Measurements from ENCODE around the gene SMAP2. TPM values are rescaled to one million over a fixed set of nuclear protein-coding genes. Genes with fewer than 3 reads are reported as not detected.
A peak's percentile ranks its signal among the peaks of the same experiment; 100 is the strongest.

The SMAP2 gene
- total RNA-seq, 2 donors from 2014 or later, result 219 to 280 TPM

GRCh38 chr1:40357625-40358024 is 15.9 kb upstream of the SMAP2 start:
- Mint-ChIP-seq H3K9me3 (no peaks in the 10 kb centered on the region), H3K36me3 (ENCODE audit: low read depth) (no peaks in the 10 kb centered on the region), H3K27ac (no peak overlapping the region), H3K27me3 (no peaks in the 10 kb centered on the region), H3K4me3 (no peak overlapping the region), H3K4me1 (peaks cover 5% of the 10 kb centered on the region)
- no peak for ATAC-seq (replicated peaks)

- H3K36me3 Mint-ChIP-seq (ENCODE audit: low read depth), result no peaks in the 10 kb centered on the region
- no peaks in the 10 kb centered on the region for H3K9me3 Mint-ChIP-seq
Measured at GRCh38 chr1:40360631-40361030, 12.9 kb upstream of the SMAP2 start.

GRCh38 chr1:40361201-40361600 is 12.3 kb upstream of the SMAP2 start:
- Mint-ChIP-seq H3K4me1 (peaks cover 16% of the 10 kb centered on the region), H3K27ac (no peak overlapping the region), H3K9me3 (no peaks in the 10 kb centered on the region), H3K27me3 (no peaks in the 10 kb centered on the region), H3K36me3 (ENCODE audit: low read depth) (no peaks in the 10 kb centered on the region), H3K4me3 (no peak overlapping the region)
- no peak for ATAC-seq (replicated peaks)

More at GRCh38 chr1:40360631-40361030, 12.9 kb upstream of the SMAP2 start:
- H3K4me1 Mint-ChIP-seq, result peaks cover 16% of the 10 kb centered on the region
- no peak overlapping the region for H3K4me3 Mint-ChIP-seq
- no peak overlapping the region for H3K27ac Mint-ChIP-seq
- ATAC-seq (replicated peaks), result no peak
- H3K27me3 Mint-ChIP-seq, result no peaks in the 10 kb centered on the region

- ATAC-seq (replicated peaks), result no peak
- Mint-ChIP-seq H3K4me3 (no peak overlapping the region), H3K4me1 (peaks cover 16% of the 10 kb centered on the region), H3K36me3 (ENCODE audit: low read depth) (no peaks in the 10 kb centered on the region), H3K27ac (no peak overlapping the region), H3K9me3 (no peaks in the 10 kb centered on the region), H3K27me3 (no peaks in the 10 kb centered on the region)
Measured at GRCh38 chr1:40361637-40362036, 11.9 kb upstream of the SMAP2 start.

DNA sequence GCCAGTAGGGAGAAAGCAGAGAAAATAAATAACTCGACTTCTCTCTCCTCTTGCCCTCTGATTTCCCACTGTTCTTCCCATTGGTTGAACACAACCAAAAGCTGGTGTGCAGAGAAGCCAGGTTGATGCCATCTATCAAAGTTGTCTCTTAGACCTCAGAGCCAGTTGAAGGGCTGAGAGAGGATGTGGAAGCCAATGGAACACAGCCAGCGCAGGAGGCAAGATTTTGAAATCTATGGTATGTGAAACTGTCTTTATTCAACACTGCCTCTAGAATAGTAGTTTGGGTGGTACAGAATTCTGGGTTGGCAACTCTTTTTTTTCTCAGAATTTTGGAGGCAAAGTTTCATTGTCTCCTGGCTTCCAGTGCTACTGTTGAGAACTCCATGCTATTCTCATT is 11.3 kb upstream of the SMAP2 start:
- Mint-ChIP-seq H3K4me1 (peaks cover 16% of the 10 kb centered on the region), H3K27ac (peak overlapping the region; percentile 24), H3K27me3 (no peaks in the 10 kb centered on the region), H3K4me3 (no peak overlapping the region), H3K36me3 (ENCODE audit: low read depth) (no peaks in the 10 kb centered on the region), H3K9me3 (no peaks in the 10 kb centered on the region)
- ATAC-seq (replicated peaks), result no peak

DNA sequence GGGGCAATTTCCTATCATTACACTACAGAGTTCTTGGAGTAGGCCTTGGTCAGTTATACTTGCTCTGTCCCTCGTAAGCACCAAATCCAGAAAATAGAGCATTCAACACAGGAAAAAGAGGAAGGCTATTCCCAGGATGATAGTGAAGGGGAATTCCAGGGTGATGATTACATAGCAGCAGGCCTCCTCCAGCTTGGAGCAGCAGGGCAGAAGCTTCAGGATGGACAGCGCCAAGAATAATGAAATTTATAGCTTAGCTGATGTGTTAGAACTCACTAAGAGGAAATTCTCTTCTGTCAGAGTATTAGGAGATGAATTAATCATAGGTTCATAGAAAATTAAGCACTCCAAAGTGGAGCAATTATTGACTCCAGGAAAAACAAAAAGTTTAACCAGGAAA is 10.8 kb upstream of the SMAP2 start:
- no peaks in the 10 kb centered on the region for H3K36me3 Mint-ChIP-seq (ENCODE audit: low read depth)
- H3K27ac Mint-ChIP-seq, result peak overlapping the region; percentile 24
- no peak for ATAC-seq (replicated peaks)
- peaks cover 16% of the 10 kb centered on the region for H3K4me1 Mint-ChIP-seq
- H3K27me3 Mint-ChIP-seq, result no peaks in the 10 kb centered on the region
- no peaks in the 10 kb centered on the region for H3K9me3 Mint-ChIP-seq
- H3K4me3 Mint-ChIP-seq, result no peak overlapping the region

GRCh38 chr1:40363721-40364120 is 9.8 kb upstream of the SMAP2 start:
- Mint-ChIP-seq H3K36me3 (ENCODE audit: low read depth) (no peaks in the 10 kb centered on the region), H3K27ac (peak overlapping the region; percentile 83), H3K9me3 (no peaks in the 10 kb centered on the region), H3K4me1 (peaks cover 16% of the 10 kb centered on the region), H3K27me3 (no peaks in the 10 kb centered on the region), H3K4me3 (peak overlapping the region; percentile 44)
- ATAC-seq (replicated peaks), result peak; percentile 99

- H3K9me3 Mint-ChIP-seq, result no peaks in the 10 kb centered on the region
- no peaks in the 10 kb centered on the region for H3K27me3 Mint-ChIP-seq
- peaks cover 18% of the 10 kb centered on the region for H3K4me1 Mint-ChIP-seq
- no peak overlapping the region for H3K27ac Mint-ChIP-seq
- peaks cover 33% of the 10 kb centered on the region for H3K36me3 Mint-ChIP-seq (ENCODE audit: low read depth)
- ATAC-seq (replicated peaks), result no peak
- H3K4me3 Mint-ChIP-seq, result peak overlapping the region; percentile 5
Measured at GRCh38 chr1:40371707-40372258, 1.7 kb upstream of the SMAP2 start.

DNA sequence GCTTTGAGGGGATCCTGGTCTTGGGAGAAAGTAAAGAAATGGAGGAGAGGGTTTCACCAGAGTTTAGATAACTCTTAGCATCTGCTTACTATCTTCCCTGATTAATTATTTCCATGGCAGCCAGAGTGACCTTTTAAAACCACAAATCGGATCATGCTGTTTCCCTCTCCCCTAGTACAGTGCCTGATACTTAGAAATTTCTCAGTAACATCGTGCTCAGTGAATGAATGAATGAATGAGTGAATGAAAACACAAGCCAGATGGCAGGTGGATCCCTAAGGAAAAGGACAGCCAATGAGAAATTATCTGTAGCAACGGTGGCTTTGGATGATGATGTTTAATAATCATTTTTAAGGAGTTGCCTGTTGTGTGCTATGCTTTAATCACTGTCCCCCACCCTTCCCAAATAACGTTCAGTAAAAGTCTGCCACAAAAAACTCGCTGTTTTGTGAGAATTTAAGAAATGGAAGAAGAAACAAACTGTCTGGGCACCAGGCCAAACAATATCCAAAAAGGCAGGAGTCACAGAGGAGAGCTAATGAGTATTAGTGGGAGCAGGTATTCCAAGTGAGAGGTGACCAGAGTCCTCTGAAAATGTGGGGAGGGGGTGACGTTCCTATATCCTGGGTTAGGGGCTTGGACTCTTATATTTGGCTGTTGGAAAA is 737 bp upstream of the SMAP2 start:
- H3K4me3 Mint-ChIP-seq, result peak overlapping the region; percentile 91

DNA sequence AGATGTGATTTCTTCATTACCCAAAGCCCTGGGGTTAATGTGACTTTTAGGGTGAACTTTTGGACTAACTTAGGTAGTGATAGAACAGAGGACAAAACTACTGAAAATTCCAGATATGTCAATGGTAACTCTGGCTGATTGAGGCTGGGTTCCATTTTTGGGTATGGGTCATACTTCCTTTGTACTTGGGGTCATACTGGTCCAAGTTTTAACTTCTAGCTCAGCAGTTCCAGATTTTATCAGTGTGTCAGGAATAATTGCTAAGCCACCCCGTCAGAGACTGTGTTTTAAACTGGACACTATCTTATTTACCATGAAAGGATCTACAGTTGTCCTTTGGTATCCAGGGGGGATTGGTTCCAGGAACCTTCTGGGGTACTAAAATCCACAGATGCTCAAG is 4.0 kb downstream of the SMAP2 start:
- H3K27ac Mint-ChIP-seq, result peak overlapping the region; percentile 97
- no peaks in the 10 kb centered on the region for H3K27me3 Mint-ChIP-seq
- no peaks in the 10 kb centered on the region for H3K9me3 Mint-ChIP-seq
- peak overlapping the region; percentile 91 for H3K4me3 Mint-ChIP-seq
- no peak for ATAC-seq (replicated peaks)
- H3K36me3 Mint-ChIP-seq (ENCODE audit: low read depth), result peaks cover 90% of the 10 kb centered on the region
- H3K4me1 Mint-ChIP-seq, result peaks cover 37% of the 10 kb centered on the region

More for the DNA sequence above, 737 bp upstream of the SMAP2 start:
- no peaks in the 10 kb centered on the region for H3K27me3 Mint-ChIP-seq
- H3K36me3 Mint-ChIP-seq (ENCODE audit: low read depth), result peaks cover 43% of the 10 kb centered on the region
- H3K27ac Mint-ChIP-seq, result peak overlapping the region; percentile 97
- peaks cover 18% of the 10 kb centered on the region for H3K4me1 Mint-ChIP-seq
- H3K9me3 Mint-ChIP-seq, result no peaks in the 10 kb centered on the region
- no peak for ATAC-seq (replicated peaks)

GRCh38 chr1:40379785-40380452 is 6.4 kb downstream of the SMAP2 start:
- peak overlapping the region; percentile 91 for H3K4me3 Mint-ChIP-seq
- H3K36me3 Mint-ChIP-seq (ENCODE audit: low read depth), result peaks cover 100% of the 10 kb centered on the region
- H3K9me3 Mint-ChIP-seq, result no peaks in the 10 kb centered on the region
- H3K27me3 Mint-ChIP-seq, result no peaks in the 10 kb centered on the region
- no peak for ATAC-seq (replicated peaks)
- peak overlapping the region; percentile 99 for H3K27ac Mint-ChIP-seq
- H3K4me1 Mint-ChIP-seq, result peaks cover 47% of the 10 kb centered on the region

DNA sequence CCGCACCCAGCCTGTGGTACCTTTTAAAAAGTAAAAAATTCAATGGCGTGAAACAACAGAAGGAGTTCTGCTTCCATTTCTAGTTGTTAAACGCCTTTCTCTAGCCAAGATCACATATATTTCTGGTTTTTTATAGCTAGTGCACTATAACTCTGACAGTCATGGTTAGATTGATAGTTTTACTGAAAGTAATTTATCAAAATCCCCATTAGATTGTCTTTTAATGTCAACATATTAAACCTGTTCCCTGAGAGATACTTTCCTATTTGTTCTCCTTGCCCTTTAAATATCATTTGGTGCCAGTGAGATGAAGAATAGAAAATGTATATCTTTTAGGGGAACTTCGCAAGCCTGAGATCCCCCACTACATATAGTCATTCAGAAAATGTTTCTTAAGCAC is 7.3 kb downstream of the SMAP2 start:
- H3K4me3 Mint-ChIP-seq, result peak overlapping the region; percentile 91
- H3K9me3 Mint-ChIP-seq, result no peaks in the 10 kb centered on the region
- H3K27me3 Mint-ChIP-seq, result no peaks in the 10 kb centered on the region
- H3K4me1 Mint-ChIP-seq, result peaks cover 55% of the 10 kb centered on the region
- no peak for ATAC-seq (replicated peaks)
- peak overlapping the region; percentile 99 for H3K27ac Mint-ChIP-seq
- H3K36me3 Mint-ChIP-seq (ENCODE audit: low read depth), result peaks cover 100% of the 10 kb centered on the region

GRCh38 chr1:40381268-40382107 is 8.0 kb downstream of the SMAP2 start:
- no peaks in the 10 kb centered on the region for H3K9me3 Mint-ChIP-seq
- peak overlapping the region; percentile 99 for H3K27ac Mint-ChIP-seq
- peaks cover 58% of the 10 kb centered on the region for H3K4me1 Mint-ChIP-seq
- H3K4me3 Mint-ChIP-seq, result peak overlapping the region; percentile 91
- H3K27me3 Mint-ChIP-seq, result no peaks in the 10 kb centered on the region
- peak; percentile 12 for ATAC-seq (replicated peaks)
- peaks cover 100% of the 10 kb centered on the region for H3K36me3 Mint-ChIP-seq (ENCODE audit: low read depth)

DNA sequence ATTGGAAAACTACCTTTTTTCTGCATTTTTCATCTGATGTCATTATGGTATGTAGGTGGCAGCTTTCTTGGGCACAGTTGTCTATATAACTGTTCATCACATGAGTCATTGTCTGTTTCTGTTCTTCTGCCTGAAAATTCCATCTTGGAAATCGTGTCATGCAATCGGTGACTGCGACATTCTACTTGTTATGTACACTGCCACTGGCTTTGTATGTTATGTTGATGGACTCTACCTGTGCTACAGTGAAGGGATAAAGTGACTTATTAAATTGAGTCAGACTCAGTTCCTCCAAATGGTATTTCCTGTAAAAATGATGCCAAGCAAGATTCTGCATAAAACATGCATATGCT is 8.6 kb downstream of the SMAP2 start:
- Mint-ChIP-seq H3K36me3 (ENCODE audit: low read depth) (peaks cover 99% of the 10 kb centered on the region), H3K27me3 (no peaks in the 10 kb centered on the region), H3K4me3 (peak overlapping the region; percentile 91), H3K9me3 (no peaks in the 10 kb centered on the region), H3K27ac (peak overlapping the region; percentile 99), H3K4me1 (peaks cover 56% of the 10 kb centered on the region)
- peak; percentile 8 for ATAC-seq (replicated peaks)

Data from activated T-helper 17 cell treated with anti-CD3 and anti-CD28 coated beads, Interleukin-2, amount 50 U/mL, for 72 hours (primary cell).